HL-60 (cell line): ENCODE results near the gene KCNJ18.
"Not testable (repeated sequence)": the region's sequence is repeated elsewhere in the genome, so short reads cannot be mapped to it uniquely, and the experiment has no call there.

Source experiments
- POLR2AphosphoS5 ChIP-seq: IDR thresholded peaks from 2 replicates; pipeline ENCODE4 v1.6.1; 2012; ENCODE audit warnings: low read depth
- TF ChIP-seq, protein P1 (sequence below): IDR thresholded peaks from one replicate; pipeline ENCODE4 v1.5.1; 2011; ENCODE audit warnings: low read length, control low read depth, inconsistent platforms; ENCODE audit not compliant: insufficient read depth
- TF ChIP-seq, protein P2 (sequence below): IDR thresholded peaks from 2 replicates; pipeline ENCODE4 v1.6.1; 2012; ENCODE audit warnings: low read depth; ENCODE audit not compliant: insufficient replicate concordance

DNA sequence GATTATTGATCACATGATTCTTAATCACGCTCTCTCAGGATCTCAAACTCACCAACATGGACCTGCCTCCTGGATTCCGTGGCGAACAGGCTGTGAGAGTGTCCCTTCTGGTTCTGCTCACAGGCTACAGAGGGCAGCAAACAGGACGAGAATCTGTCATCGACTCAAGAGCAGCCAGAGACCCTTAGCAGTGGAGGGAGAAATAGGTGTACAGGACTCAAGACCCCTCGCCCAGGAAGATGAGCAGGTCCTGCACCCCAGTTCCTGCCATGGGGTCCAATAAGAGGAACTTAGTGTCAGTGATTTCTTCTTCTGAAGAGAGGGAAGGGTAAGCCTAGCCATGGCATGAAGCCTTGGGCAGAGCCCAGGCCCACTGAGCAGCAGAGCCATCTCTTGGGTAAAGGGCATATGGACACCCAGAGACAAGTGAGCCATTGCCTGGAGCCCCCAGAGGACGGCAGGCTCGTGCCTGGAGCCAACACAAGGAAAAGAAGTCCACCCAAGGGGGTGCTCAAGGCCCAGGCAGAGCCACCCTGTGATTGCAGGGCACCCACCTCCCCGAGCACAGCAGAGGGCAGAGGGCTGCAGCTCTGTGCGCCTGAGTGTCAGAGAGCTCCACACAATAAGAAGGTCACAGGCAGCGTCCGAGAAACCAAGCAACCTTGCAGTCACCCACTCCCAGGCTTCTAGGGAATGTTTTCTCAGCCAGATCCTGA, 27.3 kb downstream of the KCNJ18 start:
- TF ChIP-seq, protein P1, sequence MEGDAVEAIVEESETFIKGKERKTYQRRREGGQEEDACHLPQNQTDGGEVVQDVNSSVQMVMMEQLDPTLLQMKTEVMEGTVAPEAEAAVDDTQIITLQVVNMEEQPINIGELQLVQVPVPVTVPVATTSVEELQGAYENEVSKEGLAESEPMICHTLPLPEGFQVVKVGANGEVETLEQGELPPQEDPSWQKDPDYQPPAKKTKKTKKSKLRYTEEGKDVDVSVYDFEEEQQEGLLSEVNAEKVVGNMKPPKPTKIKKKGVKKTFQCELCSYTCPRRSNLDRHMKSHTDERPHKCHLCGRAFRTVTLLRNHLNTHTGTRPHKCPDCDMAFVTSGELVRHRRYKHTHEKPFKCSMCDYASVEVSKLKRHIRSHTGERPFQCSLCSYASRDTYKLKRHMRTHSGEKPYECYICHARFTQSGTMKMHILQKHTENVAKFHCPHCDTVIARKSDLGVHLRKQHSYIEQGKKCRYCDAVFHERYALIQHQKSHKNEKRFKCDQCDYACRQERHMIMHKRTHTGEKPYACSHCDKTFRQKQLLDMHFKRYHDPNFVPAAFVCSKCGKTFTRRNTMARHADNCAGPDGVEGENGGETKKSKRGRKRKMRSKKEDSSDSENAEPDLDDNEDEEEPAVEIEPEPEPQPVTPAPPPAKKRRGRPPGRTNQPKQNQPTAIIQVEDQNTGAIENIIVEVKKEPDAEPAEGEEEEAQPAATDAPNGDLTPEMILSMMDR, result not testable (repeated sequence)
- not testable (repeated sequence) for TF ChIP-seq POLR2AphosphoS5
- TF ChIP-seq, protein P2, sequence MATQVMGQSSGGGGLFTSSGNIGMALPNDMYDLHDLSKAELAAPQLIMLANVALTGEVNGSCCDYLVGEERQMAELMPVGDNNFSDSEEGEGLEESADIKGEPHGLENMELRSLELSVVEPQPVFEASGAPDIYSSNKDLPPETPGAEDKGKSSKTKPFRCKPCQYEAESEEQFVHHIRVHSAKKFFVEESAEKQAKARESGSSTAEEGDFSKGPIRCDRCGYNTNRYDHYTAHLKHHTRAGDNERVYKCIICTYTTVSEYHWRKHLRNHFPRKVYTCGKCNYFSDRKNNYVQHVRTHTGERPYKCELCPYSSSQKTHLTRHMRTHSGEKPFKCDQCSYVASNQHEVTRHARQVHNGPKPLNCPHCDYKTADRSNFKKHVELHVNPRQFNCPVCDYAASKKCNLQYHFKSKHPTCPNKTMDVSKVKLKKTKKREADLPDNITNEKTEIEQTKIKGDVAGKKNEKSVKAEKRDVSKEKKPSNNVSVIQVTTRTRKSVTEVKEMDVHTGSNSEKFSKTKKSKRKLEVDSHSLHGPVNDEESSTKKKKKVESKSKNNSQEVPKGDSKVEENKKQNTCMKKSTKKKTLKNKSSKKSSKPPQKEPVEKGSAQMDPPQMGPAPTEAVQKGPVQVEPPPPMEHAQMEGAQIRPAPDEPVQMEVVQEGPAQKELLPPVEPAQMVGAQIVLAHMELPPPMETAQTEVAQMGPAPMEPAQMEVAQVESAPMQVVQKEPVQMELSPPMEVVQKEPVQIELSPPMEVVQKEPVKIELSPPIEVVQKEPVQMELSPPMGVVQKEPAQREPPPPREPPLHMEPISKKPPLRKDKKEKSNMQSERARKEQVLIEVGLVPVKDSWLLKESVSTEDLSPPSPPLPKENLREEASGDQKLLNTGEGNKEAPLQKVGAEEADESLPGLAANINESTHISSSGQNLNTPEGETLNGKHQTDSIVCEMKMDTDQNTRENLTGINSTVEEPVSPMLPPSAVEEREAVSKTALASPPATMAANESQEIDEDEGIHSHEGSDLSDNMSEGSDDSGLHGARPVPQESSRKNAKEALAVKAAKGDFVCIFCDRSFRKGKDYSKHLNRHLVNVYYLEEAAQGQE, result not testable (repeated sequence)
